Measurements from ENCODE around the gene VWA8. TPM values are rescaled to one million over a fixed set of nuclear protein-coding genes. Genes with fewer than 3 reads are reported as not detected.
A peak's percentile ranks its signal among the peaks of the same experiment; 100 is the strongest.

VWA8 gene
- polyA plus RNA-seq, 1 of the 3 experiments (the other 2 are of a cell fraction) = 5.5 TPM

DNA sequence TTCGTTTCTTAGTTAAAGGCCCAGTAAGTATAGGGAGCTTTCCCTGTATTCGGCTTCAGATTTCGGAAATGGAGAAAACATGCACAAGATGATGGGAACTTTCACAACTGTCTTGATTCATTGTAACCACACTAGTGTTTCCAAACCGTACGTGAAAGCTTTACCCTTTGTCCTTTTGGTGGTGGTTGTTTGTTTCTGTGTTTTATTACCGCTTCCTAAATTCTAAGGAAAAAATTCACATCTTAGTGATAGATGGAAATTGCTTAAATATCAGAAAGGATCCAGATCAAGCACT is 504 bp upstream of the VWA8 start:
- Histone ChIP-seq H3K36me3 (replicated peaks in 1 of 2; ENCODE audit: control insufficient read depth in 1 of 2, insufficient read depth in 2 of 2, low read length in 1 of 2) (no peaks in the 10 kb centered on the region), H3K27me3 (ENCODE audit: insufficient read depth) (no peaks in the 10 kb centered on the region), H3K4me1 (ENCODE audit: control insufficient read depth in 1 of 2, insufficient read depth in 2 of 2, low read depth in 1 of 2, low read length in 1 of 2) (peaks cover 0 to 5% of the 10 kb centered on the region in 2 experiments; a peak in 2 of 4 replicates), H3K9me3 (no peaks in the 10 kb centered on the region), H3F3A (replicated peaks; ENCODE audit: insufficient read depth) (peaks cover 3% of the 10 kb centered on the region), H3K27ac (ENCODE audit: low read depth in 2 of 2, low read length in 1 of 2) (peak overlapping the region; percentile 72 to 78), H3K9me2 (no peaks in the 10 kb centered on the region), H3K9ac (peak overlapping the region; percentile 76), H3K4me3 (ENCODE audit: low read depth in 2 of 2, low read length in 1 of 2) (peak overlapping the region; percentile 85 to 86), H3K79me2 (ENCODE audit: insufficient read depth) (peaks cover 36% of the 10 kb centered on the region), H4K20me1 (ENCODE audit: insufficient read depth) (no peaks in the 10 kb centered on the region), H3K4me2 (peak overlapping the region; percentile 92), H2AFZ (ENCODE audit: low read depth) (peak overlapping the region; percentile 92)
- TF ChIP-seq USF2 (IDR thresholded peaks at IDR 0.05; ENCODE audit: borderline replicate concordance, low read depth, low read length) (no peak), MEF2A (IDR thresholded peaks at IDR 0.05; ENCODE audit: borderline replicate concordance, low read depth) (no peak), FOSL2 (IDR thresholded peaks at IDR 0.05; ENCODE audit: borderline replicate concordance, low read depth) (no peak), NFIC (IDR thresholded peaks at IDR 0.05; ENCODE audit: borderline replicate concordance) (no peak), RXRA (IDR thresholded peaks at IDR 0.05; ENCODE audit: borderline replicate concordance, low read depth) (no peak), RCOR1 (IDR thresholded peaks at IDR 0.05; ENCODE audit: low read length) (no peak), TEAD4 (IDR thresholded peaks at IDR 0.05; ENCODE audit: borderline replicate concordance, insufficient read depth) (no peak), RAD21 (IDR thresholded peaks at IDR 0.05; ENCODE audit: low read length) (no peak), FOXM1 (IDR thresholded peaks at IDR 0.05; ENCODE audit: low read depth) (no peak), MAX (IDR thresholded peaks at IDR 0.05; ENCODE audit: low read depth) (no peak), GATA2 (CRISPR knock-in tag; IDR thresholded peaks at IDR 0.05) (no peak), SIN3A (IDR thresholded peaks at IDR 0.05; ENCODE audit: borderline replicate concordance, low read depth, low read length) (no peak), TCF12 (IDR thresholded peaks at IDR 0.05) (no peak), ELF1 (IDR thresholded peaks at IDR 0.05) (no peak), GABPA (IDR thresholded peaks at IDR 0.05; ENCODE audit: low read depth) (no peak), REST (IDR thresholded peaks at IDR 0.05; ENCODE audit: low read depth, low read length) (no peak), IRF3 (IDR thresholded peaks at IDR 0.05; ENCODE audit: low read depth, low read length) (no peak), YY1 (IDR thresholded peaks at IDR 0.05; ENCODE audit: low read depth) (no peak), TAF1 (IDR thresholded peaks at IDR 0.05; ENCODE audit: borderline replicate concordance, low read depth, low read length) (no peak)
- DNase-seq = no peak
- CTCF ChIA-PET = interaction anchor here (1.4 to 2.0 kb wide), 2 partner anchors 27 to 293 kb away, joined by 3 to 6 read pairs; no protein-coding TSS in a partner anchor
- WGBS (ENCODE audit: low lambda C conversion rate) = 54% methylated on average over 6 of the region's 6 CpGs
- POLR2A ChIA-PET = no interaction called here
